NT2/D1 (cell line): ENCODE measurements around the gene KLF11.

Source experiments
- YY1 ChIP-seq: IDR thresholded peaks from 2 replicates; pipeline ENCODE4 v1.6.1; 2011; ENCODE audit not compliant: insufficient read length, insufficient read depth
- ZNF274 ChIP-seq: IDR thresholded peaks from 2 replicates; pipeline ENCODE4 v1.6.1; 2011; ENCODE audit warnings: mild to moderate bottlenecking, low read depth, low read length

DNA sequence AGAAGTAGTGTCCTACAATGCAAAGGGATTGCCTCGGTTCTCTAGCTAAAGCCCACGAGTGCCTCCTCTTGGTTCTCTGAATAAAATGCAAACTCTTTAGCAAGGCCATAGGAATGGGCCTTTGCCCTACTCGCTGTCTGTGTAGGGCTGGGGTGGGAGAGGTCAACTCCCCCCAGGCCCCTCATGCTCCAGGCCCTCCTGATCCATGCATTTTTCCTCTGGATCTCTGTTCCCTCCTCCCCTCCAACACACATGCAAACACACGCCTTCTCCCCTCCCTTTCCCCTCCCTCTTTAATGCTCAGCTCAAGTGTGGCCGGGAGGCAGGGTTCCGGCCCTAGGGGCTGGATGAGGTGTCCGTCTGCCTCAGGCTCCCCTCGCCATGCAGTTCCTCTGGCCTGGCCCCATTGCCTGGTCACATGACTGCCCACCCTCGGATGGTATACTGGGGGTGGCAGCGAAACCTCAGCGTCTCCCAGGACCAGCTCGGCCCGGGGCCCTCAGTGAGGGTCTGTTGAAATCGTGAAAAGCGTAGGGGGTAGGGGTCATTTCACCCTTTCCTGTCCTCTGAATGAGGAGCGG, 14.9 kb upstream of the KLF11 start:
- TF ChIP-seq ZNF274, result no peak
- no peak for TF ChIP-seq YY1
